Upper lobe of left lung (tissue), 4 donors: ENCODE results near the gene DLGAP1.

ENCODE experiments used
- CTCF ChIP-seq, 6 experiments: fragments of 450-650 bp in 4 of 6; fragments of 200-600 bp in 2 of 6; sonication (generic) in 2 of 6; IDR thresholded peaks; one replicate each; pipeline ENCODE4 v1.5.1; 2016 to 2019; ENCODE audit warnings: antibody characterized with exemption in 6 of 6
- EP300 ChIP-seq, 4 donors: sonication (generic); formaldehyde crosslinking; IDR thresholded peaks; one replicate each; pipeline ENCODE4 v1.5.1; 2017; ENCODE audit warnings: antibody characterized with exemption in 4 of 4, control low read depth in 2 of 4
- POLR2A ChIP-seq, 4 donors: fragments of 450-650 bp; IDR thresholded peaks; one replicate each; pipeline ENCODE4 v1.5.1; 2016 to 2017; ENCODE audit warnings: antibody characterized with exemption in 4 of 4, mild to moderate bottlenecking in 2 of 4

GRCh38 chr18:3871687-3872086 is 583.4 kb downstream of the DLGAP1 start:
- TF ChIP-seq EP300 (IDR thresholded peaks at IDR 0.05) (no peak), CTCF (IDR thresholded peaks at IDR 0.05) (no peak), POLR2A (IDR thresholded peaks at IDR 0.05) (no peak)
